Measurements from ENCODE around the gene PRSS56.
A peak's percentile ranks its signal among the peaks of the same experiment; 100 is the strongest.

The PRSS56 gene

DNA sequence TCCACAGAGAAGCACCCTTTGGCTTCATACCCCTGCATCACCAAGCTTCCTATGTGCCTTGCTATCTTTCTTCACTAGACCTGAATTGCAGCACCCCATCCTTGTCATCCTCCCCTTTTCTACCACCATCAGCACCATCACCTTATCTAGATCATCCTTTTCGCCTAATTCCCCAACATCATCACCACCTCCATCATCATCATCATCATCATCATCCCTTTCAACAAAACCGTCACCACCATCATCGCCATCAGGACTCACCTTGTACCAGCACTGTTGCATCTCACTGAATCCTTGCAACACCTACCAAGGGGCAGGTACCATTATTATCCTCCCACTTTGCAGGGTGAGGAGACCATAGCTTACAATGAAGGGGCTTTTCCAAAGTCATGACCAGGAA is 21.7 kb upstream of the PRSS56 start:
- TF ChIP-seq, protein P1, sequence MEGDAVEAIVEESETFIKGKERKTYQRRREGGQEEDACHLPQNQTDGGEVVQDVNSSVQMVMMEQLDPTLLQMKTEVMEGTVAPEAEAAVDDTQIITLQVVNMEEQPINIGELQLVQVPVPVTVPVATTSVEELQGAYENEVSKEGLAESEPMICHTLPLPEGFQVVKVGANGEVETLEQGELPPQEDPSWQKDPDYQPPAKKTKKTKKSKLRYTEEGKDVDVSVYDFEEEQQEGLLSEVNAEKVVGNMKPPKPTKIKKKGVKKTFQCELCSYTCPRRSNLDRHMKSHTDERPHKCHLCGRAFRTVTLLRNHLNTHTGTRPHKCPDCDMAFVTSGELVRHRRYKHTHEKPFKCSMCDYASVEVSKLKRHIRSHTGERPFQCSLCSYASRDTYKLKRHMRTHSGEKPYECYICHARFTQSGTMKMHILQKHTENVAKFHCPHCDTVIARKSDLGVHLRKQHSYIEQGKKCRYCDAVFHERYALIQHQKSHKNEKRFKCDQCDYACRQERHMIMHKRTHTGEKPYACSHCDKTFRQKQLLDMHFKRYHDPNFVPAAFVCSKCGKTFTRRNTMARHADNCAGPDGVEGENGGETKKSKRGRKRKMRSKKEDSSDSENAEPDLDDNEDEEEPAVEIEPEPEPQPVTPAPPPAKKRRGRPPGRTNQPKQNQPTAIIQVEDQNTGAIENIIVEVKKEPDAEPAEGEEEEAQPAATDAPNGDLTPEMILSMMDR (conservative IDR thresholded peaks at IDR 0.05; ENCODE audit: low read depth, low read length) = no peak
- no peak overlapping the region for H3K4me3 ChIP-seq (ENCODE audit: low read depth, low read length)
- no peak for DNase-seq (ENCODE audit: low read depth)

DNA sequence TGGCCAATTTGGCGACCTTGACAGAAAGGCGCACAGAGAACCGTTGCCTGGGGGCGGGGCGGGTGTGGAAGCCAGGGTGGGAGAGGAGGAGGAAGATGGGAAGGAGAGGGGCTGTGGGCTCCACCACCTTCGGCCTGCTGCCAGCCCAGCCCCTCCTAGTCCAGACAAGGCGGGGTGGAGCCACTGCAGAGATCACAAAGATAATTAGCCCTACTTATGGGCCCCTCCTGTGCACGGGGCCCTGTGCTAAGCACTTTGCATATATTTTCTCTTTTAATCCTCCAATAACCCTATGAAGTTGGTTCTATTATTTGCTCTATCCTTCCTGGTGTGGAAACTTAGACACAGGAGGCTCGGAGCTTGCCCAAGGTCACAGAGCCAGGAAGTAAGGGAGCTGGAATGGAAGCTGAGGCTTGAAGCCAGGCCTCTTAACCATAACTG is 18.8 kb upstream of the PRSS56 start:
- no peak for DNase-seq (ENCODE audit: low read depth)
- H3K4me3 ChIP-seq (ENCODE audit: low read depth, low read length) = no peak overlapping the region
- TF ChIP-seq, protein P1 (conservative IDR thresholded peaks at IDR 0.05; ENCODE audit: low read depth, low read length) = no peak

GRCh38 chr2:232501794-232502390 is 18.3 kb upstream of the PRSS56 start:
- no peak overlapping the region for H3K4me3 ChIP-seq (ENCODE audit: low read depth, low read length)
- TF ChIP-seq, protein P1 (conservative IDR thresholded peaks at IDR 0.05; ENCODE audit: low read depth, low read length) = no peak
- DNase-seq (ENCODE audit: low read depth) = no peak

- no peak overlapping the region for H3K4me3 ChIP-seq (ENCODE audit: low read depth, low read length)
- DNase-seq (ENCODE audit: low read depth) = no peak
- TF ChIP-seq, protein P1 (conservative IDR thresholded peaks at IDR 0.05; ENCODE audit: low read depth, low read length) = no peak
These were observed 17.7 kb upstream of the PRSS56 start for GRCh38 chr2:232502511-232502910.

DNA sequence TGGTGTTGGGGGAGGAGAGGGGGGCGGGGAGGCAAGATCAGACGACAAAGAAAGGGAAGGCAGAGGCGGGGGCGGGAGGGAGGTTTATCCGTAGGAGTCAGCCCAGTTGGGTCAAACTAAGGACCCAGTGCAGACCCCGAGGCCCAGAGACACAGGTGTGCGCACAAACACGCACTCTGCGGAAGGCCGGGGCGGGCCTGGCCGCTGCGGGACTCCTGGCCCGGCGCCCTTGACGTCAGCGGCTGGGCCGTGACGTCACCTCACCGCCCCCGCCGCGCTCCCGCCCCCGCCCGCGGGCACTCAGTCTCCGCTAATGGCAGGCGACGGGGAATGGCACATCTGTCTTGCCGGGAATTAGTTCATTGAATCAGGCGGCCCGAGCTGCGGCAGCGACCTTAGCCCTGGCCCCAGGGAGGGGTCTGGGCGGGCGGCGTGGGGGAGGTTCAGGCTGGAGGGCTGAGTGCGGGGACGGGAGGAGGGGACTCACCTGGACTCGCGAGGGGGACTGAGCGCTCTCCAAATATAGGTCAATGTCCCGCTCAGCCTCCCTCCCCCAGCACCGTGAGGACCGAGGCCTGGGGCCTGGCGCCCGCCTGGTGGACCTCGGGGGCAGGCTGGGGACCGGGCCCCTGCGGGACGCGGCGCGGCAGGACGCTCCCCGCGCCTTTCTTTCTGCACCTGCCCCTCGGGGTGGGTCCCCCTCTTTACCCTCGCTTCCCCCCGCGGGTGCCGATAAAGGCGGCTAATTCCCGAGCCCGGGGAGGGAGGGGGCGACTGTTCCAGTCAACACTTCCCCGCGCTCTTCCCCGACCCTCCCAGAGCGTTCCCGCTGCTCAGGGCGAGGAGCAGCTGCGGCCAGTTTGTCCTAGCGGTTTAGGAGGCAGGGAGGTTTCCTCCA is 17.0 kb upstream of the PRSS56 start:
- H3K4me3 ChIP-seq (ENCODE audit: low read depth, low read length) = no peak overlapping the region
- DNase-seq (ENCODE audit: low read depth) = peak; percentile 14
- TF ChIP-seq, protein P1 (conservative IDR thresholded peaks at IDR 0.05; ENCODE audit: low read depth, low read length) = no peak

- no peak overlapping the region for H3K4me3 ChIP-seq (ENCODE audit: low read depth, low read length)
- DNase-seq (ENCODE audit: low read depth) = no peak
- TF ChIP-seq, protein P1 (conservative IDR thresholded peaks at IDR 0.05; ENCODE audit: low read depth, low read length) = no peak
These were observed 16.3 kb upstream of the PRSS56 start for GRCh38 chr2:232503809-232504323.

All from choroid plexus epithelial cell (primary cell).